Gastrocnemius medialis (tissue), 4 donors: ENCODE measurements around the gene MYB. TPM values are rescaled to one million over a fixed set of nuclear protein-coding genes. Genes with fewer than 3 reads are reported as not detected.

Experiments used
- ATAC-seq, 2 donors: fragments of 150-250 bp; one replicate each; pipeline ENCODE4 v1.9.1; 2016
- DNase-seq, 2 donors: peaks; one replicate each; pipeline ENCODE4 v3.0.0-alpha.2; 2019
- H3K27ac ChIP-seq, 4 donors: fragments of 200-600 bp; sonication (generic); 1 replicate in 1 of 4; 2 replicates in 3 of 4; pipeline ENCODE4 v1.5.1; 2016 to 2018; ENCODE audit warnings: mild to moderate bottlenecking in 2 of 4, moderate library complexity in 1 of 4
- H3K27me3 ChIP-seq, 3 donors: fragments of 200-600 bp; sonication (generic) in 2 of 3; 1 replicate in 1 of 3; 2 replicates in 2 of 3; pipeline versions ENCODE4 v1.5.1 to v1.6.0; 2016 to 2019; ENCODE audit warnings: mild to moderate bottlenecking in 1 of 3, moderate library complexity in 1 of 3
- H3K36me3 ChIP-seq, 2 donors: fragments of 200-600 bp; sonication (generic) in 1 of 2; one replicate each; pipeline ENCODE4 v1.5.1; 2017 to 2018
- H3K4me1 ChIP-seq, 2 donors: fragments of 200-600 bp; sonication (generic) in 1 of 2; one replicate each; pipeline ENCODE4 v1.5.1; 2016 to 2017; ENCODE audit warnings: mild to moderate bottlenecking in 2 of 2
- H3K4me3 ChIP-seq, 4 donors: fragments of 200-600 bp; sonication (generic) in 3 of 4; 1 replicate in 1 of 4; 2 replicates in 3 of 4; pipeline ENCODE4 v1.5.1; 2016 to 2019; ENCODE audit warnings: mild to moderate bottlenecking in 2 of 4
- H3K9me3 ChIP-seq, 3 donors: fragments of 200-600 bp; sonication (generic) in 2 of 3; 1 replicate in 1 of 3; 2 replicates in 2 of 3; pipeline ENCODE4 v1.5.1; 2016 to 2019
- CTCF ChIP-seq, 5 experiments: fragments of 450-650 bp in 3 of 5; fragments of 200-600 bp in 2 of 5; sonication (generic) in 2 of 5; IDR thresholded peaks in 4 of 5; conservative IDR thresholded peaks in 1 of 5; 1 replicate in 4 of 5; 2 replicates in 1 of 5; pipeline ENCODE4 v1.5.1; 2016 to 2019; ENCODE audit warnings: antibody characterized with exemption in 5 of 5, mild to moderate bottlenecking in 3 of 5, moderate library complexity in 3 of 5
- POLR2A ChIP-seq, 2 donors: fragments of 450-650 bp; IDR thresholded peaks; one replicate each; pipeline ENCODE4 v1.6.1; 2017; ENCODE audit warnings: antibody characterized with exemption in 2 of 2, mild to moderate bottlenecking in 2 of 2, moderate library complexity in 2 of 2
- in situ Hi-C, 4 donors: fragments of 200-750 bp; cut with MboI; loops; one replicate each; pipeline versions ENCODE4 v1.15.0 to v1.8.0; 2017; ENCODE audit warnings: low sequenced_read_pairs in 4 of 4
- intact Hi-C: fragments of 100-400 bp; cut with DNase I; formaldehyde crosslinking; loops from one replicate; pipeline ENCODE4 v1.15.1; 2023; ENCODE audit warnings: low total_unique reads
- total RNA-seq, 4 donors: library from RNA; depleted of rRNA; stranded (reverse); fragments of >200 nt; gene quantifications; one replicate each; pipeline versions ENCODE4 v1.1.0 to v1.2.3, GENCODE V29; 2016

The MYB gene
- total RNA-seq, 4 donors from 2014 or later, result 0.13 to 0.16 (median 0.15) TPM; not detected in 1

- Histone ChIP-seq H3K4me3 (no peak overlapping the region), H3K36me3 (no peaks in the 10 kb centered on the region), H3K27me3 (no peaks in the 10 kb centered on the region), H3K27ac (no peak overlapping the region), H3K4me1 (no peaks in the 10 kb centered on the region), H3K9me3 (no peaks in the 10 kb centered on the region)
- intact Hi-C loops (no loop called here), in situ Hi-C loops (no loop called here)
- ATAC-seq (no peak), DNase-seq (no peak)
- TF ChIP-seq CTCF (IDR thresholded peaks at IDR 0.05 in 4 of 5, conservative IDR thresholded peaks at IDR 0.05 in 1 of 5) (no peak), POLR2A (IDR thresholded peaks at IDR 0.05) (no peak)
These were observed 12.3 kb upstream of the MYB start for GRCh38 chr6:135168766-135169165.

- no peak for TF ChIP-seq POLR2A (IDR thresholded peaks at IDR 0.05)
- no peak for TF ChIP-seq CTCF (IDR thresholded peaks at IDR 0.05 in 4 of 5, conservative IDR thresholded peaks at IDR 0.05 in 1 of 5)
- no peak for ATAC-seq
- Histone ChIP-seq H3K4me1 (no peaks in the 10 kb centered on the region), H3K4me3 (no peak overlapping the region), H3K9me3 (no peaks in the 10 kb centered on the region), H3K27me3 (no peaks in the 10 kb centered on the region), H3K27ac (no peak overlapping the region), H3K36me3 (no peaks in the 10 kb centered on the region)
- in situ Hi-C loops, result no loop called here
- intact Hi-C loops, result no loop called here
- DNase-seq, result no peak
These were observed 10.9 kb upstream of the MYB start for GRCh38 chr6:135170238-135170637.

GRCh38 chr6:135170849-135171248 lies 10.3 kb upstream of the MYB start:
- intact Hi-C loops, result no loop called here
- DNase-seq (no peak), ATAC-seq (peak in 1 of 2 donors; percentile 56)
- no peak overlapping the region for H3K4me3 ChIP-seq
- in situ Hi-C loops, result no loop called here
- no peak overlapping the region for H3K27ac ChIP-seq
- H3K9me3 ChIP-seq, result no peaks in the 10 kb centered on the region
- no peaks in the 10 kb centered on the region for H3K27me3 ChIP-seq
- TF ChIP-seq POLR2A (IDR thresholded peaks at IDR 0.05), result no peak
- TF ChIP-seq CTCF (IDR thresholded peaks at IDR 0.05 in 4 of 5, conservative IDR thresholded peaks at IDR 0.05 in 1 of 5), result no peak
- no peaks in the 10 kb centered on the region for H3K4me1 ChIP-seq
- H3K36me3 ChIP-seq, result no peaks in the 10 kb centered on the region

- in situ Hi-C loops, result no loop called here
- no peak for TF ChIP-seq POLR2A (IDR thresholded peaks at IDR 0.05)
- no peak for TF ChIP-seq CTCF (IDR thresholded peaks at IDR 0.05 in 4 of 5, conservative IDR thresholded peaks at IDR 0.05 in 1 of 5)
- H3K9me3 ChIP-seq, result no peaks in the 10 kb centered on the region
- no peak overlapping the region for H3K27ac ChIP-seq
- H3K27me3 ChIP-seq, result no peaks in the 10 kb centered on the region
- DNase-seq, result no peak
- H3K4me1 ChIP-seq, result no peaks in the 10 kb centered on the region
- ATAC-seq, result no peak
- intact Hi-C loops, result no loop called here
- no peak overlapping the region for H3K4me3 ChIP-seq
- no peaks in the 10 kb centered on the region for H3K36me3 ChIP-seq
These were observed 7.7 kb upstream of the MYB start for GRCh38 chr6:135173242-135173988.
